BLaER1 treated with 17β-estradiol and CSF1 and Interleukin-3, amounts not matched to agents 10 nM and 100 nM (cell line): ENCODE results near the gene COX6B2.

Source experiments
- H3K27ac ChIP-seq, 11 experiments: shearing (Covaris generic); formaldehyde crosslinking; 2 replicates each; pipeline ENCODE4 v1.8.1; 2022
- H3K27me3 ChIP-seq, 11 experiments: shearing (Covaris generic); formaldehyde crosslinking; 2 replicates each; pipeline ENCODE4 v1.8.1; 2022
- H3K36me3 ChIP-seq, 11 experiments: shearing (Covaris generic); formaldehyde crosslinking; 2 replicates each; pipeline ENCODE4 v1.8.1; 2022
- H3K4me1 ChIP-seq, 10 experiments: shearing (Covaris generic); formaldehyde crosslinking; 2 replicates each; pipeline ENCODE4 v1.8.1; 2022
- H3K4me2 ChIP-seq, 11 experiments: shearing (Covaris generic); formaldehyde crosslinking; 2 replicates each; pipeline ENCODE4 v1.8.1; 2022
- H3K4me3 ChIP-seq, 10 experiments: shearing (Covaris generic); formaldehyde crosslinking; 2 replicates each; pipeline ENCODE4 v1.8.1; 2022
- H3K9ac ChIP-seq, 11 experiments: shearing (Covaris generic); formaldehyde crosslinking; 2 replicates each; pipeline ENCODE4 v1.8.1; 2022
- H3K9me3 ChIP-seq, 11 experiments: shearing (Covaris generic); formaldehyde crosslinking; replicated peaks in 1 of 11; 2 replicates each; pipeline ENCODE4 v1.8.1; 2022
- H4K20me1 ChIP-seq, 11 experiments: shearing (Covaris generic); formaldehyde crosslinking; 2 replicates each; pipeline ENCODE4 v1.8.1; 2022
- Cebpa-rat ChIP-seq, 11 experiments: shearing (Covaris generic); IDR thresholded peaks; 2 replicates each; pipeline ENCODE4 v1.8.1; 2022

The COX6B2 gene

GRCh38 chr19:55366790-55367189, 12.3 kb upstream of the COX6B2 start:
- Histone ChIP-seq H4K20me1 (peaks cover 0 to 20% (median 7%) of the 10 kb centered on the region in 11 experiments; a peak in 9 of 22 replicates), H3K9ac (no peak overlapping the region), H3K36me3 (no peaks in the 10 kb centered on the region), H3K27me3 (peaks cover 41 to 56% (median 52%) of the 10 kb centered on the region in 11 experiments), H3K4me2 (no peak overlapping the region), H3K9me3 (no peaks in the 10 kb centered on the region), H3K27ac (no peak overlapping the region), H3K4me3 (no peak overlapping the region), H3K4me1 (peaks cover 6 to 21% (median 12%) of the 10 kb centered on the region in 10 experiments; a peak in 15 of 20 replicates)
- no peak for TF ChIP-seq Cebpa-rat (IDR thresholded peaks at IDR 0.05)

GRCh38 chr19:55365964-55366363, 11.4 kb upstream of the COX6B2 start:
- Histone ChIP-seq H3K4me2 (no peak overlapping the region), H3K27me3 (peaks cover 33 to 48% (median 43%) of the 10 kb centered on the region in 11 experiments)
- TF ChIP-seq Cebpa-rat (IDR thresholded peaks at IDR 0.05): no peak

GRCh38 chr19:55365245-55365644, 10.7 kb upstream of the COX6B2 start:
- TF ChIP-seq Cebpa-rat (IDR thresholded peaks at IDR 0.05): no peak
- Histone ChIP-seq H3K27ac (no peak overlapping the region), H3K9ac (no peak overlapping the region), H3K4me2 (no peak overlapping the region), H3K36me3 (no peaks in the 10 kb centered on the region), H3K9me3 (no peaks in the 10 kb centered on the region), H4K20me1 (peaks cover 0 to 14% (median 3%) of the 10 kb centered on the region in 11 experiments; a peak in 8 of 22 replicates), H3K4me1 (peaks cover 6 to 21% (median 12%) of the 10 kb centered on the region in 10 experiments; a peak in 15 of 20 replicates), H3K27me3 (peaks cover 26 to 41% (median 36%) of the 10 kb centered on the region in 11 experiments), H3K4me3 (no peak overlapping the region)

More at GRCh38 chr19:55365964-55366363, 11.4 kb upstream of the COX6B2 start:
- Histone ChIP-seq H4K20me1 (peaks cover 0 to 19% (median 7%) of the 10 kb centered on the region in 11 experiments; a peak in 9 of 22 replicates), H3K4me3 (no peak overlapping the region), H3K27ac (no peak overlapping the region), H3K9ac (no peak overlapping the region), H3K9me3 (no peaks in the 10 kb centered on the region), H3K4me1 (peaks cover 6 to 21% (median 12%) of the 10 kb centered on the region in 10 experiments; a peak in 15 of 20 replicates), H3K36me3 (no peaks in the 10 kb centered on the region)

- Histone ChIP-seq H3K4me3 (no peak within 1 kb of the TSS), H3K9me3 (no peaks in the 10 kb centered on the region), H4K20me1 (no peaks in the 10 kb centered on the region; a peak in 1 of 22 replicates), H3K4me1 (peaks cover 0 to 8% (median 0%) of the 10 kb centered on the region in 10 experiments; a peak in 1 of 20 replicates), H3K4me2 (no peak within 1 kb of the TSS), H3K27me3 (peaks cover 6 to 25% (median 18%) of the 10 kb centered on the region in 11 experiments), H3K36me3 (no peaks in the 10 kb centered on the region), H3K27ac (no peak within 1 kb of the TSS), H3K9ac (no peak within 1 kb of the TSS)
- TF ChIP-seq Cebpa-rat (IDR thresholded peaks at IDR 0.05): no peak
Measured at GRCh38 chr19:55362990-55363716, 8.6 kb upstream of the COX6B2 start, which contains the start of gene GARIN5B. TSS of gene GARIN5B (minus strand) at chr19:55363260. CDS start at chr19:55363066, 194 bp downstream.

- no peak overlapping the region for H3K9ac ChIP-seq
- H3K4me1 ChIP-seq: peaks cover 0 to 8% (median 0%) of the 10 kb centered on the region in 10 experiments; a peak in 1 of 20 replicates
- H3K27ac ChIP-seq: no peak overlapping the region
- H3K4me2 ChIP-seq: no peak overlapping the region
- H3K27me3 ChIP-seq: peaks cover under 1 to 21% (median 12%) of the 10 kb centered on the region in 11 experiments; a peak in 20 of 22 replicates
- H3K4me3 ChIP-seq: no peak overlapping the region
- no peaks in the 10 kb centered on the region for H3K36me3 ChIP-seq
- no peaks in the 10 kb centered on the region for H4K20me1 ChIP-seq
- no peak for TF ChIP-seq Cebpa-rat (IDR thresholded peaks at IDR 0.05)
- no peaks in the 10 kb centered on the region for H3K9me3 ChIP-seq
Measured at GRCh38 chr19:55362174-55362989, 7.9 kb upstream of the COX6B2 start.

GRCh38 chr19:55360902-55361301, 6.4 kb upstream of the COX6B2 start:
- peaks cover 0 to 11% (median 0%) of the 10 kb centered on the region in 10 experiments; a peak in 1 of 20 replicates for H3K4me1 ChIP-seq
- peaks cover 16 to 27% (median 20%) of the 10 kb centered on the region in 11 experiments for H3K27me3 ChIP-seq

GRCh38 chr19:55358943-55359908, 4.7 kb upstream of the COX6B2 start:
- no peak overlapping the region for H3K4me2 ChIP-seq
- H3K4me1 ChIP-seq: peaks cover 0 to 11% (median 0%) of the 10 kb centered on the region in 10 experiments; a peak in 6 of 20 replicates
- peaks cover 31 to 44% (median 37%) of the 10 kb centered on the region in 11 experiments for H3K27me3 ChIP-seq

More at GRCh38 chr19:55360902-55361301, 6.4 kb upstream of the COX6B2 start:
- no peak overlapping the region for H3K4me2 ChIP-seq
- H3K27ac ChIP-seq: no peak overlapping the region
- H3K4me3 ChIP-seq: no peak overlapping the region
- TF ChIP-seq Cebpa-rat (IDR thresholded peaks at IDR 0.05): no peak
- no peaks in the 10 kb centered on the region for H4K20me1 ChIP-seq
- H3K9me3 ChIP-seq: no peaks in the 10 kb centered on the region; a peak in 1 of 22 replicates
- no peaks in the 10 kb centered on the region for H3K36me3 ChIP-seq
- no peak overlapping the region for H3K9ac ChIP-seq

GRCh38 chr19:55358493-55358892, 4.0 kb upstream of the COX6B2 start:
- Histone ChIP-seq H4K20me1 (peaks cover 0 to under 1% (median 0%) of the 10 kb centered on the region in 11 experiments; a peak in 2 of 22 replicates), H3K4me1 (peaks cover 3 to 11% (median 4%) of the 10 kb centered on the region in 10 experiments), H3K4me2 (no peak overlapping the region), H3K9me3 (no peaks in the 10 kb centered on the region; a peak in 1 of 22 replicates), H3K4me3 (no peak overlapping the region), H3K9ac (no peak overlapping the region), H3K27ac (no peak overlapping the region), H3K27me3 (peaks cover 38 to 51% (median 44%) of the 10 kb centered on the region in 11 experiments), H3K36me3 (no peaks in the 10 kb centered on the region)
- TF ChIP-seq Cebpa-rat (IDR thresholded peaks at IDR 0.05): no peak

More at GRCh38 chr19:55358943-55359908, 4.7 kb upstream of the COX6B2 start:
- H3K9ac ChIP-seq: no peak overlapping the region
- H3K4me3 ChIP-seq: no peak overlapping the region
- H3K36me3 ChIP-seq: no peaks in the 10 kb centered on the region
- H3K27ac ChIP-seq: no peak overlapping the region
- TF ChIP-seq Cebpa-rat (IDR thresholded peaks at IDR 0.05): no peak
- no peaks in the 10 kb centered on the region; a peak in 1 of 22 replicates for H4K20me1 ChIP-seq
- H3K9me3 ChIP-seq: no peaks in the 10 kb centered on the region; a peak in 1 of 22 replicates
